ENCODE results near the gene RASGEF1C.

Gene RASGEF1C

GRCh38 chr5:180174587-180174972 is 34.4 kb downstream of the RASGEF1C start (continued):
- no peak for TF ChIP-seq ZFP37 (tag by site-specific recombination; IDR thresholded peaks at IDR 0.05)

GRCh38 chr5:180173875-180174586 is 35.0 kb downstream of the RASGEF1C start:
- ChIA-PET CTCF (no interaction called here), POLR2A (no interaction called here)
- no peak overlapping the region for H3K27ac ChIP-seq (ENCODE audit: extremely low read depth, low read depth, low read length)

GRCh38 chr5:180173198-180173544 is 35.8 kb downstream of the RASGEF1C start:
- Histone ChIP-seq H3K9me3 (ENCODE audit: control insufficient read depth, insufficient read depth, low read depth, low read length) (no peaks in the 10 kb centered on the region), H3K27ac (ENCODE audit: extremely low read depth, low read depth, low read length) (no peak overlapping the region), H3K4me1 (ENCODE audit: control insufficient read depth, insufficient read depth, low read length) (no peaks in the 10 kb centered on the region), H3K36me3 (ENCODE audit: control insufficient read depth in 2 of 2, insufficient read depth in 1 of 2, low read length in 2 of 2) (no peaks in the 10 kb centered on the region), H3K4me3 (ENCODE audit: low read depth, low read length) (no peak overlapping the region)
- POLR2A ChIA-PET, result no interaction called here
- CTCF ChIA-PET, result interaction anchor here (0.7 kb wide), 1 partner anchor 12 kb away, joined by 4 read pairs; no protein-coding TSS in a partner anchor
- TF ChIP-seq KLF8 (tag by site-specific recombination; IDR thresholded peaks at IDR 0.05), result no peak
- no peak for TF ChIP-seq MEIS1 (CRISPR knock-in tag; IDR thresholded peaks at IDR 0.05; ENCODE audit: borderline replicate concordance)
- TF ChIP-seq GLI2 (tag by site-specific recombination; IDR thresholded peaks at IDR 0.05; ENCODE audit: borderline replicate concordance, low read depth), result no peak
- TF ChIP-seq SP3 (tag by site-specific recombination; IDR thresholded peaks at IDR 0.05), result no peak
- no peak for TF ChIP-seq ZNF670 (tag by site-specific recombination; IDR thresholded peaks at IDR 0.05; ENCODE audit: low read depth)
- no peak for TF ChIP-seq ZNF629 (tag by site-specific recombination; IDR thresholded peaks at IDR 0.05)
- no peak for TF ChIP-seq ZNF610 (tag by site-specific recombination; IDR thresholded peaks at IDR 0.05; ENCODE audit: borderline replicate concordance)
- TF ChIP-seq ZNF776 (tag by site-specific recombination; IDR thresholded peaks at IDR 0.05; ENCODE audit: borderline replicate concordance), result no peak
- TF ChIP-seq ZNF48 (tag by site-specific recombination; IDR thresholded peaks at IDR 0.05), result no peak
- TF ChIP-seq ZXDB (tag by site-specific recombination; IDR thresholded peaks at IDR 0.05), result no peak
- no peak for TF ChIP-seq ZNF426 (tag by site-specific recombination; IDR thresholded peaks at IDR 0.05)

More at GRCh38 chr5:180173875-180174586, 35.0 kb downstream of the RASGEF1C start:
- Histone ChIP-seq H3K9me3 (ENCODE audit: control insufficient read depth, insufficient read depth, low read depth, low read length) (no peaks in the 10 kb centered on the region), H3K4me1 (ENCODE audit: control insufficient read depth, insufficient read depth, low read length) (no peaks in the 10 kb centered on the region), H3K4me3 (ENCODE audit: low read depth, low read length) (no peak overlapping the region), H3K36me3 (ENCODE audit: control insufficient read depth in 2 of 2, insufficient read depth in 1 of 2, low read length in 2 of 2) (no peaks in the 10 kb centered on the region)
- no peak for TF ChIP-seq ZNF19 (tag by site-specific recombination; IDR thresholded peaks at IDR 0.05; ENCODE audit: low read depth)
- TF ChIP-seq ZSCAN4 (tag by site-specific recombination; IDR thresholded peaks at IDR 0.05), result peak; percentile 99

GRCh38 chr5:180172447-180173197 is 36.4 kb downstream of the RASGEF1C start:
- ChIA-PET CTCF (interaction anchor here (0.6 to 0.7 kb wide), 2 partner anchors 12 to 199 kb away, joined by 3 to 4 read pairs; no protein-coding TSS in a partner anchor), POLR2A (no interaction called here)
- no peaks in the 10 kb centered on the region for H3K4me1 ChIP-seq (ENCODE audit: control insufficient read depth, insufficient read depth, low read length)
- no peak overlapping the region for H3K4me3 ChIP-seq (ENCODE audit: low read depth, low read length)
- H3K36me3 ChIP-seq (ENCODE audit: control insufficient read depth in 2 of 2, insufficient read depth in 1 of 2, low read length in 2 of 2), result no peaks in the 10 kb centered on the region
- H3K27ac ChIP-seq (ENCODE audit: extremely low read depth, low read depth, low read length), result no peak overlapping the region
- no peaks in the 10 kb centered on the region for H3K9me3 ChIP-seq (ENCODE audit: control insufficient read depth, insufficient read depth, low read depth, low read length)
- TF ChIP-seq ZNF16 (tag by site-specific recombination; IDR thresholded peaks at IDR 0.05; ENCODE audit: low read depth) (no peak), ZNF274 (IDR thresholded peaks at IDR 0.05; ENCODE audit: low read length) (no peak), ZNF274 (tag by site-specific recombination; IDR thresholded peaks at IDR 0.05; ENCODE audit: borderline replicate concordance) (no peak), ZNF670 (tag by site-specific recombination; IDR thresholded peaks at IDR 0.05; ENCODE audit: low read depth) (no peak), SP7 (tag by site-specific recombination; IDR thresholded peaks at IDR 0.05) (no peak), ZNF837 (tag by site-specific recombination; IDR thresholded peaks at IDR 0.05) (no peak), ZNF404 (tag by site-specific recombination; IDR thresholded peaks at IDR 0.05) (no peak), ZBTB8A (tag by site-specific recombination; IDR thresholded peaks at IDR 0.05) (peak; percentile 50; the same call in 1 of the 2 replicates), ZBTB17 (tag by site-specific recombination; IDR thresholded peaks at IDR 0.05) (no peak), ZNF624 (tag by site-specific recombination; IDR thresholded peaks at IDR 0.05) (no peak), ZIC2 (tag by site-specific recombination; IDR thresholded peaks at IDR 0.05) (peak; percentile 73), ZNF654 (tag by site-specific recombination; IDR thresholded peaks at IDR 0.05; ENCODE audit: low read depth) (no peak), ZNF549 (tag by site-specific recombination; IDR thresholded peaks at IDR 0.05) (no peak), ZNF558 (tag by site-specific recombination; IDR thresholded peaks at IDR 0.05) (no peak), FEZF1 (tag by site-specific recombination; IDR thresholded peaks at IDR 0.05) (no peak), ZNF23 (tag by site-specific recombination; IDR thresholded peaks at IDR 0.05; ENCODE audit: borderline replicate concordance) (no peak), ZFHX2 (tag by site-specific recombination; conservative IDR thresholded peaks at IDR 0.05) (no peak), SCRT1 (tag by site-specific recombination; IDR thresholded peaks at IDR 0.05; ENCODE audit: borderline replicate concordance) (no peak)
